ENCODE measurements around the gene COX7B.

- no peak for TF ChIP-seq CTCF (tag by site-specific recombination; IDR thresholded peaks at IDR 0.05)
- TF ChIP-seq ZNF585B (tag by site-specific recombination; IDR thresholded peaks at IDR 0.05): no peak
- no peak for TF ChIP-seq KLF1 (tag by site-specific recombination; IDR thresholded peaks at IDR 0.05)
- TF ChIP-seq ZNF473 (tag by site-specific recombination; IDR thresholded peaks at IDR 0.05): no peak
- no peak for TF ChIP-seq OVOL3 (tag by site-specific recombination; IDR thresholded peaks at IDR 0.05)
- no peak for TF ChIP-seq ZNF175 (tag by site-specific recombination; IDR thresholded peaks at IDR 0.05)
- TF ChIP-seq ZBTB17 (tag by site-specific recombination; IDR thresholded peaks at IDR 0.05): no peak
- TF ChIP-seq ZNF146 (tag by site-specific recombination; IDR thresholded peaks at IDR 0.05): no peak
- TF ChIP-seq ZNF777 (tag by site-specific recombination; IDR thresholded peaks at IDR 0.05; ENCODE audit: borderline replicate concordance): no peak
- TF ChIP-seq PATZ1 (tag by site-specific recombination; IDR thresholded peaks at IDR 0.05): no peak
Measured at GRCh38 chrX:77952173-77952572, 52.9 kb downstream of the COX7B start.

Measured in HEK293 (cell line).